H1 (cell line): Measurements from ENCODE around the gene HOGA1. TPM values are rescaled to one million over a fixed set of nuclear protein-coding genes. Genes with fewer than 3 reads are reported as not detected.

Experiments
- MAX ChIP-seq: IDR thresholded peaks from 2 replicates; pipeline ENCODE4 v1.6.1; 2012; ENCODE audit warnings: inconsistent platforms
- polyA plus RNA-seq, 7 experiments: library from polyadenylated mRNA; depleted of rRNA in 3 of 7; stranded (reverse) in 5 of 7; unstranded in 2 of 7; fragments of >200 nt in 5 of 7; fragments of 200-250 nt in 2 of 7; gene quantifications; 1 replicate in 5 of 7; 2 replicates in 1 of 7; 4 replicates in 1 of 7; pipeline versions ENCODE4 v1.2.1 to v1.2.3, GENCODE V29; 2011 to 2013; ENCODE audit warnings: missing spikeins in 2 of 7, mixed read lengths in 2 of 7
- total RNA-seq: library from RNA; stranded (reverse); fragmentation: NEBNext Ultra II Directional; extraction: Animal tissue kit (Norgen Biotek cat#: 25700); gene quantifications from 2 replicates; pipeline ENCODE4 v1.2.1, GENCODE V29; 2021

HOGA1 gene
- total and polyA plus RNA-seq, 2 of the 8 experiments (the other 6 are each of a cell fraction or from before 2014, with no cell fraction given) = 0.28 to 1.00 TPM

- peak; percentile 62 for TF ChIP-seq MAX
These were observed 33.6 kb upstream of the HOGA1 start (continued) for GRCh38 chr10:97550336-97551149.
